Activated CD4-positive, alpha-beta T cell treated with anti-CD3 and anti-CD28 coated beads, Interleukin-2, amount 50 U/mL, for 1 hour (primary cell): Measurements from ENCODE around the gene ARHGAP19.

Source experiments
- DNase-seq: peaks from one replicate; pipeline ENCODE4 v3.0.0-alpha.2; 2020

The ARHGAP19 gene

GRCh38 chr10:97190450-97190849 lies 102.0 kb downstream of the ARHGAP19 start:
- no peak for DNase-seq

- DNase-seq = no peak
Observed at GRCh38 chr10:97188261-97188711, 104.2 kb downstream of the ARHGAP19 start.

- no peak for DNase-seq
Observed at GRCh38 chr10:97186911-97187310, 105.5 kb downstream of the ARHGAP19 start.

GRCh38 chr10:97185326-97186058 lies 106.9 kb downstream of the ARHGAP19 start, which contains the start of gene SLIT1:
SLIT1 (minus strand) TSS chr10:97185959; CDS start chr10:97185674, 285 bp downstream.
- no peak for DNase-seq

- DNase-seq = no peak
Observed at GRCh38 chr10:97184971-97185325, 107.5 kb downstream of the ARHGAP19 start.

GRCh38 chr10:97183314-97183713 lies 109.1 kb downstream of the ARHGAP19 start:
- DNase-seq = no peak

- no peak for DNase-seq
Observed at GRCh38 chr10:97182288-97182990, 110.0 kb downstream of the ARHGAP19 start.

GRCh38 chr10:97180986-97181385 lies 111.5 kb downstream of the ARHGAP19 start:
- no peak for DNase-seq

- no peak for DNase-seq
Observed at GRCh38 chr10:97180363-97180755, 112.1 kb downstream of the ARHGAP19 start.

GRCh38 chr10:97179731-97180362 lies 112.6 kb downstream of the ARHGAP19 start:
- no peak for DNase-seq

GRCh38 chr10:97179311-97179710 lies 113.1 kb downstream of the ARHGAP19 start:
- no peak for DNase-seq

GRCh38 chr10:97178074-97178473 lies 114.4 kb downstream of the ARHGAP19 start:
- no peak for DNase-seq

GRCh38 chr10:97176226-97176625 lies 116.2 kb downstream of the ARHGAP19 start:
- no peak for DNase-seq

GRCh38 chr10:97175586-97175985 lies 116.9 kb downstream of the ARHGAP19 start:
- DNase-seq = no peak

GRCh38 chr10:97174941-97175340 lies 117.5 kb downstream of the ARHGAP19 start:
- DNase-seq = no peak

- no peak for DNase-seq
Observed at GRCh38 chr10:97174276-97174775, 118.1 kb downstream of the ARHGAP19 start.

GRCh38 chr10:97173036-97173435 lies 119.4 kb downstream of the ARHGAP19 start:
- no peak for DNase-seq
